HEK293 (cell line): Measurements from ENCODE around the gene RETREG2.

Experiments
- SALL2 ChIP-seq: fragments of 450-650 bp; formaldehyde crosslinking; IDR thresholded peaks from 2 replicates; pipeline ENCODE4 v1.5.0; 2017; ENCODE audit warnings: missing biosample characterization, mild to moderate bottlenecking, missing genetic modification characterization, borderline replicate concordance
- SP2 ChIP-seq: fragments of 450-650 bp; formaldehyde crosslinking; IDR thresholded peaks from 2 replicates; pipeline ENCODE4 v1.5.1; 2016; ENCODE audit warnings: missing biosample characterization, missing genetic modification characterization
- SP7 ChIP-seq: fragments of 450-650 bp; formaldehyde crosslinking; IDR thresholded peaks from 2 replicates; pipeline ENCODE4 v1.5.1; 2016; ENCODE audit warnings: missing biosample characterization, missing genetic modification characterization
- TRIM28 ChIP-seq: IDR thresholded peaks from 2 replicates; pipeline ENCODE4 v1.6.1; 2011; ENCODE audit warnings: low read length, control low read depth, borderline replicate concordance
- WT1 ChIP-seq: fragments of 450-650 bp; formaldehyde crosslinking; IDR thresholded peaks from 2 replicates; pipeline ENCODE4 v1.5.1; 2016; ENCODE audit warnings: missing biosample characterization, missing genetic modification characterization
- ZBTB48 ChIP-seq: fragments of 450-650 bp; formaldehyde crosslinking; IDR thresholded peaks from 2 replicates; pipeline ENCODE4 v1.5.1; 2016; ENCODE audit warnings: missing biosample characterization, missing genetic modification characterization
- ZNF132 ChIP-seq: fragments of 450-650 bp; formaldehyde crosslinking; IDR thresholded peaks from 2 replicates; pipeline ENCODE4 v1.5.1; 2017; ENCODE audit warnings: missing biosample characterization, missing genetic modification characterization, borderline replicate concordance
- ZNF140 ChIP-seq: fragments of 450-650 bp; formaldehyde crosslinking; IDR thresholded peaks from 2 replicates; pipeline ENCODE4 v1.5.1; 2016; ENCODE audit warnings: missing biosample characterization, missing genetic modification characterization
- ZNF174 ChIP-seq: fragments of 450-650 bp; formaldehyde crosslinking; IDR thresholded peaks from 2 replicates; pipeline ENCODE4 v1.5.0; 2017; ENCODE audit warnings: missing biosample characterization, mild to moderate bottlenecking, missing genetic modification characterization
- ZNF239 ChIP-seq: fragments of 450-650 bp; formaldehyde crosslinking; IDR thresholded peaks from 2 replicates; pipeline ENCODE4 v1.5.1; 2016; ENCODE audit warnings: missing biosample characterization, missing genetic modification characterization
- ZNF354C ChIP-seq: fragments of 450-650 bp; formaldehyde crosslinking; IDR thresholded peaks from 2 replicates; pipeline ENCODE4 v1.5.1; 2016; ENCODE audit warnings: missing biosample characterization, missing genetic modification characterization, low read depth, borderline replicate concordance
- ZNF394 ChIP-seq: fragments of 450-650 bp; formaldehyde crosslinking; IDR thresholded peaks from 2 replicates; pipeline ENCODE4 v1.5.1; 2016; ENCODE audit warnings: missing biosample characterization, missing genetic modification characterization, mild to moderate bottlenecking, moderate library complexity, borderline replicate concordance
- ZNF426 ChIP-seq: fragments of 450-650 bp; formaldehyde crosslinking; IDR thresholded peaks from 2 replicates; pipeline ENCODE4 v1.5.1; 2017; ENCODE audit warnings: missing biosample characterization, missing genetic modification characterization, mild to moderate bottlenecking, inconsistent platforms, moderate library complexity
- ZNF521 ChIP-seq: fragments of 450-650 bp; formaldehyde crosslinking; IDR thresholded peaks from 2 replicates; pipeline ENCODE4 v1.5.1; 2017; ENCODE audit warnings: missing biosample characterization, mild to moderate bottlenecking, missing genetic modification characterization
- ZNF548 ChIP-seq: fragments of 450-650 bp; formaldehyde crosslinking; IDR thresholded peaks from 2 replicates; pipeline ENCODE4 v1.5.1; 2016; ENCODE audit warnings: missing biosample characterization, missing genetic modification characterization
- ZNF629 ChIP-seq: fragments of 450-650 bp; formaldehyde crosslinking; IDR thresholded peaks from 2 replicates; pipeline ENCODE4 v1.5.1; 2017; ENCODE audit warnings: missing biosample characterization, missing genetic modification characterization
- ZNF670 ChIP-seq: fragments of 450-650 bp; formaldehyde crosslinking; IDR thresholded peaks from 2 replicates; pipeline ENCODE4 v1.5.1; 2016; ENCODE audit warnings: missing biosample characterization, missing genetic modification characterization, low read depth
- TF ChIP-seq, protein P1 (sequence below): fragments of 450-650 bp; formaldehyde crosslinking; IDR thresholded peaks from 2 replicates; pipeline ENCODE4 v1.5.1; 2016; ENCODE audit warnings: missing biosample characterization, missing genetic modification characterization, borderline replicate concordance
- TF ChIP-seq, protein P2 (sequence below): fragments of 450-650 bp; formaldehyde crosslinking; IDR thresholded peaks from 2 replicates; pipeline ENCODE4 v1.5.1; 2017; ENCODE audit warnings: missing biosample characterization, missing genetic modification characterization
- TF ChIP-seq, protein P3 (sequence below): fragments of 450-650 bp; IDR thresholded peaks from 2 replicates; pipeline ENCODE4 v1.5.1; 2018; ENCODE audit warnings: missing biosample characterization, mild to moderate bottlenecking, missing genetic modification characterization
- TF ChIP-seq, protein P4 (sequence below): fragments of 450-650 bp; formaldehyde crosslinking; IDR thresholded peaks from 2 replicates; pipeline ENCODE4 v1.5.1; 2016; ENCODE audit warnings: missing biosample characterization, missing genetic modification characterization, borderline replicate concordance
- TF ChIP-seq, protein P5 (sequence below): fragments of 450-650 bp; formaldehyde crosslinking; IDR thresholded peaks from 2 replicates; pipeline ENCODE4 v1.5.1; 2016; ENCODE audit warnings: missing biosample characterization, missing genetic modification characterization
- TF ChIP-seq, protein P6 (sequence below): fragments of 450-650 bp; formaldehyde crosslinking; IDR thresholded peaks from 2 replicates; pipeline ENCODE4 v1.5.1; 2016; ENCODE audit warnings: missing biosample characterization, missing genetic modification characterization

RETREG2 gene

DNA sequence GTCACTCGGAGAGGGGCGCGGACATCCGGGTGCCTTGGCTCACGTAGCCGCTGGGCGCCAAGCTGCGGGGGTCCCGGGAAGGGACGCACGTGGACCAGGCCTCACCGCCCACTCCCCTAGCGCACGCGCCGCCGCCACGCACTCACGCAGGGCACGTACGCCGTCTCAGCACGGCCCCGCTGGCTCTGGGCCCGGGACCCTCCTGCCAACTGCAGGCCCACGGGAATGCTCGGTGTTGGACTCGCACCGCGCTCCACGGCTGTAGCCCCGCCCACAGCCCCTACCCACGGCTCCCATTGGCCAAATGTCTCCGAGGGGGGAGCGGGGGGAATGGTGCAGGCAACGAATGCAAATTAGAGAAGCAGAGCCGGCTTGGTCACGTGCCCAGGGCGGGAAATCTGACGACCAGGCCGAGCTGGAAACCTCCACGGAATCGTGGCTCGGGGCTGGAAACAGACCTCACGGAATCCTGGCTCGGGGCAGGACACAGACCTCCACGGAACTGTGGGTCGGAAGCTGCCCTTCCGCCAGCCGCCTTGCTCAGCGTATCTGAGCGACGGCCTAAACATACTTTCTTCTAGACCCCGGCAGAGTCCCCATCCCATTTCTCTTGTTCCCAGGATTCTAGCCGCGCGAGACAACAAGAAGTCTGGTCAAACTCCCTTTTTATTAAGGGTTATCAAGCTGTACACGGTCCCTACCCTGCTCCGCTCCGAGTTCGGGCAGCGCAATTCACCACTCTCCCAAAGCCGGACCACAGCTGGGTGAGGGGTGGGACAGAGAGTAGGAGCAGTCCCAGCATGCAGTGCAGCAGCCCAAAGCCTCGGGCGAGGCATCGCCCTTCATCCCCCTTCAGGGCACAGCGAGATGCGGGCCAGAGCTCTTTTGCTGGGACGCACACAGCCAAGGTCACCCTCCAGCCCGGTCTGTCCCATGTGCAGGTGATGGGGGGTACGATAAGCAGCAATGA lies 40.9 kb downstream of the RETREG2 start, which contains the start of gene ABCB6 (continued):
- TF ChIP-seq, protein P1, sequence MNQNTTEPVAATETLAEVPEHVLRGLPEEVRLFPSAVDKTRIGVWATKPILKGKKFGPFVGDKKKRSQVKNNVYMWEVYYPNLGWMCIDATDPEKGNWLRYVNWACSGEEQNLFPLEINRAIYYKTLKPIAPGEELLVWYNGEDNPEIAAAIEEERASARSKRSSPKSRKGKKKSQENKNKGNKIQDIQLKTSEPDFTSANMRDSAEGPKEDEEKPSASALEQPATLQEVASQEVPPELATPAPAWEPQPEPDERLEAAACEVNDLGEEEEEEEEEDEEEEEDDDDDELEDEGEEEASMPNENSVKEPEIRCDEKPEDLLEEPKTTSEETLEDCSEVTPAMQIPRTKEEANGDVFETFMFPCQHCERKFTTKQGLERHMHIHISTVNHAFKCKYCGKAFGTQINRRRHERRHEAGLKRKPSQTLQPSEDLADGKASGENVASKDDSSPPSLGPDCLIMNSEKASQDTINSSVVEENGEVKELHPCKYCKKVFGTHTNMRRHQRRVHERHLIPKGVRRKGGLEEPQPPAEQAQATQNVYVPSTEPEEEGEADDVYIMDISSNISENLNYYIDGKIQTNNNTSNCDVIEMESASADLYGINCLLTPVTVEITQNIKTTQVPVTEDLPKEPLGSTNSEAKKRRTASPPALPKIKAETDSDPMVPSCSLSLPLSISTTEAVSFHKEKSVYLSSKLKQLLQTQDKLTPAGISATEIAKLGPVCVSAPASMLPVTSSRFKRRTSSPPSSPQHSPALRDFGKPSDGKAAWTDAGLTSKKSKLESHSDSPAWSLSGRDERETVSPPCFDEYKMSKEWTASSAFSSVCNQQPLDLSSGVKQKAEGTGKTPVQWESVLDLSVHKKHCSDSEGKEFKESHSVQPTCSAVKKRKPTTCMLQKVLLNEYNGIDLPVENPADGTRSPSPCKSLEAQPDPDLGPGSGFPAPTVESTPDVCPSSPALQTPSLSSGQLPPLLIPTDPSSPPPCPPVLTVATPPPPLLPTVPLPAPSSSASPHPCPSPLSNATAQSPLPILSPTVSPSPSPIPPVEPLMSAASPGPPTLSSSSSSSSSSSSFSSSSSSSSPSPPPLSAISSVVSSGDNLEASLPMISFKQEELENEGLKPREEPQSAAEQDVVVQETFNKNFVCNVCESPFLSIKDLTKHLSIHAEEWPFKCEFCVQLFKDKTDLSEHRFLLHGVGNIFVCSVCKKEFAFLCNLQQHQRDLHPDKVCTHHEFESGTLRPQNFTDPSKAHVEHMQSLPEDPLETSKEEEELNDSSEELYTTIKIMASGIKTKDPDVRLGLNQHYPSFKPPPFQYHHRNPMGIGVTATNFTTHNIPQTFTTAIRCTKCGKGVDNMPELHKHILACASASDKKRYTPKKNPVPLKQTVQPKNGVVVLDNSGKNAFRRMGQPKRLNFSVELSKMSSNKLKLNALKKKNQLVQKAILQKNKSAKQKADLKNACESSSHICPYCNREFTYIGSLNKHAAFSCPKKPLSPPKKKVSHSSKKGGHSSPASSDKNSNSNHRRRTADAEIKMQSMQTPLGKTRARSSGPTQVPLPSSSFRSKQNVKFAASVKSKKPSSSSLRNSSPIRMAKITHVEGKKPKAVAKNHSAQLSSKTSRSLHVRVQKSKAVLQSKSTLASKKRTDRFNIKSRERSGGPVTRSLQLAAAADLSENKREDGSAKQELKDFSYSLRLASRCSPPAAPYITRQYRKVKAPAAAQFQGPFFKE (tag by site-specific recombination) = no peak
- TF ChIP-seq ZNF521 (tag by site-specific recombination) = no peak
- TF ChIP-seq ZNF670 (tag by site-specific recombination) = no peak
- TF ChIP-seq, protein P2, sequence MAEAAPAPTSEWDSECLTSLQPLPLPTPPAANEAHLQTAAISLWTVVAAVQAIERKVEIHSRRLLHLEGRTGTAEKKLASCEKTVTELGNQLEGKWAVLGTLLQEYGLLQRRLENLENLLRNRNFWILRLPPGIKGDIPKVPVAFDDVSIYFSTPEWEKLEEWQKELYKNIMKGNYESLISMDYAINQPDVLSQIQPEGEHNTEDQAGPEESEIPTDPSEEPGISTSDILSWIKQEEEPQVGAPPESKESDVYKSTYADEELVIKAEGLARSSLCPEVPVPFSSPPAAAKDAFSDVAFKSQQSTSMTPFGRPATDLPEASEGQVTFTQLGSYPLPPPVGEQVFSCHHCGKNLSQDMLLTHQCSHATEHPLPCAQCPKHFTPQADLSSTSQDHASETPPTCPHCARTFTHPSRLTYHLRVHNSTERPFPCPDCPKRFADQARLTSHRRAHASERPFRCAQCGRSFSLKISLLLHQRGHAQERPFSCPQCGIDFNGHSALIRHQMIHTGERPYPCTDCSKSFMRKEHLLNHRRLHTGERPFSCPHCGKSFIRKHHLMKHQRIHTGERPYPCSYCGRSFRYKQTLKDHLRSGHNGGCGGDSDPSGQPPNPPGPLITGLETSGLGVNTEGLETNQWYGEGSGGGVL (tag by site-specific recombination) = no peak
- TF ChIP-seq ZNF132 (tag by site-specific recombination) = no peak
- TF ChIP-seq, protein P3, sequence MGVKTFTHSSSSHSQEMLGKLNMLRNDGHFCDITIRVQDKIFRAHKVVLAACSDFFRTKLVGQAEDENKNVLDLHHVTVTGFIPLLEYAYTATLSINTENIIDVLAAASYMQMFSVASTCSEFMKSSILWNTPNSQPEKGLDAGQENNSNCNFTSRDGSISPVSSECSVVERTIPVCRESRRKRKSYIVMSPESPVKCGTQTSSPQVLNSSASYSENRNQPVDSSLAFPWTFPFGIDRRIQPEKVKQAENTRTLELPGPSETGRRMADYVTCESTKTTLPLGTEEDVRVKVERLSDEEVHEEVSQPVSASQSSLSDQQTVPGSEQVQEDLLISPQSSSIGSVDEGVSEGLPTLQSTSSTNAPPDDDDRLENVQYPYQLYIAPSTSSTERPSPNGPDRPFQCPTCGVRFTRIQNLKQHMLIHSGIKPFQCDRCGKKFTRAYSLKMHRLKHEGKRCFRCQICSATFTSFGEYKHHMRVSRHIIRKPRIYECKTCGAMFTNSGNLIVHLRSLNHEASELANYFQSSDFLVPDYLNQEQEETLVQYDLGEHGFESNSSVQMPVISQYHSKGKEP = no peak
- TF ChIP-seq, protein P4, sequence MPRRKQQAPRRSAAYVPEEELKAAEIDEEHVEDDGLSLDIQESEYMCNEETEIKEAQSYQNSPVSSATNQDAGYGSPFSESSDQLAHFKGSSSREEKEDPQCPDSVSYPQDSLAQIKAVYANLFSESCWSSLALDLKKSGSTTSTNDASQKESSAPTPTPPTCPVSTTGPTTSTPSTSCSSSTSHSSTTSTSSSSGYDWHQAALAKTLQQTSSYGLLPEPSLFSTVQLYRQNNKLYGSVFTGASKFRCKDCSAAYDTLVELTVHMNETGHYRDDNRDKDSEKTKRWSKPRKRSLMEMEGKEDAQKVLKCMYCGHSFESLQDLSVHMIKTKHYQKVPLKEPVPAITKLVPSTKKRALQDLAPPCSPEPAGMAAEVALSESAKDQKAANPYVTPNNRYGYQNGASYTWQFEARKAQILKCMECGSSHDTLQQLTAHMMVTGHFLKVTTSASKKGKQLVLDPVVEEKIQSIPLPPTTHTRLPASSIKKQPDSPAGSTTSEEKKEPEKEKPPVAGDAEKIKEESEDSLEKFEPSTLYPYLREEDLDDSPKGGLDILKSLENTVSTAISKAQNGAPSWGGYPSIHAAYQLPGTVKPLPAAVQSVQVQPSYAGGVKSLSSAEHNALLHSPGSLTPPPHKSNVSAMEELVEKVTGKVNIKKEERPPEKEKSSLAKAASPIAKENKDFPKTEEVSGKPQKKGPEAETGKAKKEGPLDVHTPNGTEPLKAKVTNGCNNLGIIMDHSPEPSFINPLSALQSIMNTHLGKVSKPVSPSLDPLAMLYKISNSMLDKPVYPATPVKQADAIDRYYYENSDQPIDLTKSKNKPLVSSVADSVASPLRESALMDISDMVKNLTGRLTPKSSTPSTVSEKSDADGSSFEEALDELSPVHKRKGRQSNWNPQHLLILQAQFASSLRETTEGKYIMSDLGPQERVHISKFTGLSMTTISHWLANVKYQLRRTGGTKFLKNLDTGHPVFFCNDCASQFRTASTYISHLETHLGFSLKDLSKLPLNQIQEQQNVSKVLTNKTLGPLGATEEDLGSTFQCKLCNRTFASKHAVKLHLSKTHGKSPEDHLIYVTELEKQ (tag by site-specific recombination) = no peak
- TF ChIP-seq ZNF548 (tag by site-specific recombination) = no peak
- no peak for TF ChIP-seq ZNF394 (tag by site-specific recombination)
- TF ChIP-seq SALL2 (tag by site-specific recombination) = no peak
- TF ChIP-seq TRIM28 = no peak
- TF ChIP-seq SP7 = 0 out of 2 replicates have a peak, but pooled peaks have one; percentile 11
- TF ChIP-seq ZNF239 (tag by site-specific recombination) = no peak
- peak; percentile 68 for TF ChIP-seq SP2 (tag by site-specific recombination)
- peak; percentile 3 for TF ChIP-seq ZBTB48 (tag by site-specific recombination)
- TF ChIP-seq WT1 = no peak
- no peak for TF ChIP-seq ZNF354C (tag by site-specific recombination)
- TF ChIP-seq ZNF426 (tag by site-specific recombination) = no peak
- TF ChIP-seq, protein P5, sequence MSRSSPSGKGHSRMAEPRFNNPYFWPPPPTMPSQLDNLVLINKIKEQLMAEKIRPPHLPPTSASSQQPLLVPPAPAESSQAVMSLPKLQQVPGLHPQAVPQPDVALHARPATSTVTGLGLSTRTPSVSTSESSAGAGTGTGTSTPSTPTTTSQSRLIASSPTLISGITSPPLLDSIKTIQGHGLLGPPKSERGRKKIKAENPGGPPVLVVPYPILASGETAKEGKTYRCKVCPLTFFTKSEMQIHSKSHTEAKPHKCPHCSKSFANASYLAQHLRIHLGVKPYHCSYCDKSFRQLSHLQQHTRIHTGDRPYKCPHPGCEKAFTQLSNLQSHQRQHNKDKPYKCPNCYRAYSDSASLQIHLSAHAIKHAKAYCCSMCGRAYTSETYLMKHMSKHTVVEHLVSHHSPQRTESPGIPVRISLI (tag by site-specific recombination) = no peak
- TF ChIP-seq ZNF174 = no peak
- TF ChIP-seq, protein P6, sequence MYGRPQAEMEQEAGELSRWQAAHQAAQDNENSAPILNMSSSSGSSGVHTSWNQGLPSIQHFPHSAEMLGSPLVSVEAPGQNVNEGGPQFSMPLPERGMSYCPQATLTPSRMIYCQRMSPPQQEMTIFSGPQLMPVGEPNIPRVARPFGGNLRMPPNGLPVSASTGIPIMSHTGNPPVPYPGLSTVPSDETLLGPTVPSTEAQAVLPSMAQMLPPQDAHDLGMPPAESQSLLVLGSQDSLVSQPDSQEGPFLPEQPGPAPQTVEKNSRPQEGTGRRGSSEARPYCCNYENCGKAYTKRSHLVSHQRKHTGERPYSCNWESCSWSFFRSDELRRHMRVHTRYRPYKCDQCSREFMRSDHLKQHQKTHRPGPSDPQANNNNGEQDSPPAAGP (tag by site-specific recombination) = 0 out of 2 replicates have a peak, but pooled peaks have one; percentile 29
- no peak for TF ChIP-seq ZNF140 (tag by site-specific recombination)
- no peak for TF ChIP-seq ZNF629 (tag by site-specific recombination)
